ENCODE measurements around the gene ASZ1. TPM values are rescaled to one million over a fixed set of nuclear protein-coding genes. Genes with fewer than 3 reads are reported as not detected.

Gene ASZ1
- total RNA-seq, 5 donors from 2014 or later (not counting 1 experiment from before 2014, with no cell fraction given): not detected

GRCh38 chr7:117408831-117409230 is 18.5 kb downstream of the ASZ1 start:
- ATAC-seq (replicated peaks in 1 of 4): no peak

GRCh38 chr7:117405519-117405918 is 21.8 kb downstream of the ASZ1 start:
- H3K36me3 Mint-ChIP-seq: no peaks in the 10 kb centered on the region
- Histone ChIP-seq H3K27ac (ENCODE audit: low read length) (no peak overlapping the region), H3K4me3 (ENCODE audit: control insufficient read depth in 1 of 2, extremely low read depth in 1 of 2, low read length in 1 of 2) (no peak overlapping the region), H3K4me1 (ENCODE audit: control insufficient read depth in 1 of 2, extremely low read depth in 1 of 2, insufficient read depth in 2 of 2, low read length in 2 of 2) (no peaks in the 10 kb centered on the region), H3K36me3 (ENCODE audit: control insufficient read depth in 2 of 2, extremely low read depth in 1 of 2, insufficient read depth in 1 of 2, low read length in 1 of 2) (no peaks in the 10 kb centered on the region), H3K9me3 (no peaks in the 10 kb centered on the region), H3K27me3 (replicated peaks in 1 of 2; ENCODE audit: control insufficient read depth in 2 of 2, extremely low read depth in 1 of 2, insufficient read depth in 2 of 2, low read length in 1 of 2) (no peaks in the 10 kb centered on the region)
- DNase-seq: no peak
- H3K9me3 Mint-ChIP-seq: peaks cover 0 to 3% (median 0%) of the 10 kb centered on the region in 3 donors
- no peak overlapping the region for H3K27ac Mint-ChIP-seq
- H3K4me1 Mint-ChIP-seq: no peaks in the 10 kb centered on the region
- WGBS (ENCODE audit: insufficient coverage): 86% methylated on average over 2 of the region's 3 CpGs
- no peak for ATAC-seq (replicated peaks in 1 of 4)
- ChIA-PET CTCF (no interaction called here), POLR2A (no interaction called here)
- no peak overlapping the region for H3K4me3 Mint-ChIP-seq
- no peaks in the 10 kb centered on the region for H3K27me3 Mint-ChIP-seq

More at GRCh38 chr7:117408831-117409230, 18.5 kb downstream of the ASZ1 start:
- Mint-ChIP-seq H3K27ac (no peak overlapping the region), H3K27me3 (no peaks in the 10 kb centered on the region), H3K4me1 (no peaks in the 10 kb centered on the region), H3K9me3 (no peaks in the 10 kb centered on the region), H3K4me3 (no peak overlapping the region), H3K36me3 (no peaks in the 10 kb centered on the region)
- no peak for DNase-seq
- H3K4me1 ChIP-seq (ENCODE audit: control insufficient read depth in 1 of 2, extremely low read depth in 1 of 2, insufficient read depth in 2 of 2, low read length in 2 of 2): no peaks in the 10 kb centered on the region
- no peaks in the 10 kb centered on the region for H3K9me3 ChIP-seq
- no peaks in the 10 kb centered on the region for H3K36me3 ChIP-seq (ENCODE audit: control insufficient read depth in 2 of 2, extremely low read depth in 1 of 2, insufficient read depth in 1 of 2, low read length in 1 of 2)
- WGBS (ENCODE audit: insufficient coverage): no CpG with 5 or more reads among the region's 1 CpG
- ChIA-PET POLR2A (no interaction called here), CTCF (no interaction called here)
- no peak overlapping the region for H3K27ac ChIP-seq (ENCODE audit: low read length)
- H3K27me3 ChIP-seq (replicated peaks in 1 of 2; ENCODE audit: control insufficient read depth in 2 of 2, extremely low read depth in 1 of 2, insufficient read depth in 2 of 2, low read length in 1 of 2): no peaks in the 10 kb centered on the region
- H3K4me3 ChIP-seq (ENCODE audit: control insufficient read depth in 1 of 2, extremely low read depth in 1 of 2, low read length in 1 of 2): no peak overlapping the region

GRCh38 chr7:117403737-117404136 is 23.6 kb downstream of the ASZ1 start:
- ChIA-PET POLR2A (no interaction called here), CTCF (no interaction called here)
- H3K4me3 Mint-ChIP-seq: no peak overlapping the region
- no peaks in the 10 kb centered on the region for H3K4me1 Mint-ChIP-seq
- no peaks in the 10 kb centered on the region for H3K4me1 ChIP-seq (ENCODE audit: control insufficient read depth in 1 of 2, extremely low read depth in 1 of 2, insufficient read depth in 2 of 2, low read length in 2 of 2)
- no peak overlapping the region for H3K4me3 ChIP-seq (ENCODE audit: control insufficient read depth in 1 of 2, extremely low read depth in 1 of 2, low read length in 1 of 2)
- no peaks in the 10 kb centered on the region for H3K27me3 ChIP-seq (replicated peaks in 1 of 2; ENCODE audit: control insufficient read depth in 2 of 2, extremely low read depth in 1 of 2, insufficient read depth in 2 of 2, low read length in 1 of 2)
- ATAC-seq (replicated peaks in 1 of 4) (no peak), DNase-seq (no peak)
- H3K27ac ChIP-seq (ENCODE audit: low read length): no peak overlapping the region
- WGBS (ENCODE audit: insufficient coverage): 100% methylated on average over 4 of the region's 8 CpGs
- H3K9me3 Mint-ChIP-seq: peaks cover 0 to 3% (median 0%) of the 10 kb centered on the region in 3 donors
- no peaks in the 10 kb centered on the region for H3K36me3 Mint-ChIP-seq
- no peak overlapping the region for H3K27ac Mint-ChIP-seq
- no peaks in the 10 kb centered on the region for H3K27me3 Mint-ChIP-seq
- H3K9me3 ChIP-seq: no peaks in the 10 kb centered on the region
- H3K36me3 ChIP-seq (ENCODE audit: control insufficient read depth in 2 of 2, extremely low read depth in 1 of 2, insufficient read depth in 1 of 2, low read length in 1 of 2): no peaks in the 10 kb centered on the region

- H3K9me3 ChIP-seq: no peaks in the 10 kb centered on the region
- CTCF ChIA-PET: no interaction called here
- no peak for ATAC-seq (replicated peaks in 1 of 4)
- no peak for DNase-seq
- no peaks in the 10 kb centered on the region for H3K4me1 ChIP-seq (ENCODE audit: control insufficient read depth in 1 of 2, extremely low read depth in 1 of 2, insufficient read depth in 2 of 2, low read length in 2 of 2)
- H3K9me3 Mint-ChIP-seq: peaks cover 0 to 3% (median 0%) of the 10 kb centered on the region in 3 donors
- WGBS (ENCODE audit: insufficient coverage): 100% methylated on average over 1 of the region's 2 CpGs
- H3K4me1 Mint-ChIP-seq: no peaks in the 10 kb centered on the region
- POLR2A ChIA-PET: interaction anchor here in 1 of 2 donors (0.5 kb wide), 1 partner anchor 1059 kb away, joined by 7 read pairs; no protein-coding TSS in a partner anchor
- H3K36me3 Mint-ChIP-seq: no peaks in the 10 kb centered on the region
- H3K27ac ChIP-seq (ENCODE audit: low read length): no peak overlapping the region
- no peaks in the 10 kb centered on the region for H3K27me3 Mint-ChIP-seq
- no peak overlapping the region for H3K4me3 ChIP-seq (ENCODE audit: control insufficient read depth in 1 of 2, extremely low read depth in 1 of 2, low read length in 1 of 2)
- no peak overlapping the region for H3K27ac Mint-ChIP-seq
- H3K36me3 ChIP-seq (ENCODE audit: control insufficient read depth in 2 of 2, extremely low read depth in 1 of 2, insufficient read depth in 1 of 2, low read length in 1 of 2): no peaks in the 10 kb centered on the region
- no peaks in the 10 kb centered on the region for H3K27me3 ChIP-seq (replicated peaks in 1 of 2; ENCODE audit: control insufficient read depth in 2 of 2, extremely low read depth in 1 of 2, insufficient read depth in 2 of 2, low read length in 1 of 2)
- no peak overlapping the region for H3K4me3 Mint-ChIP-seq
Measured at GRCh38 chr7:117402109-117402508, 25.2 kb downstream of the ASZ1 start.

GRCh38 chr7:117401293-117402002 is 25.8 kb downstream of the ASZ1 start:
- Histone ChIP-seq H3K9me3 (no peaks in the 10 kb centered on the region), H3K27ac (ENCODE audit: low read length) (no peak overlapping the region), H3K36me3 (ENCODE audit: control insufficient read depth in 2 of 2, extremely low read depth in 1 of 2, insufficient read depth in 1 of 2, low read length in 1 of 2) (no peaks in the 10 kb centered on the region), H3K4me3 (ENCODE audit: control insufficient read depth in 1 of 2, extremely low read depth in 1 of 2, low read length in 1 of 2) (no peak overlapping the region), H3K4me1 (ENCODE audit: control insufficient read depth in 1 of 2, extremely low read depth in 1 of 2, insufficient read depth in 2 of 2, low read length in 2 of 2) (no peaks in the 10 kb centered on the region), H3K27me3 (replicated peaks in 1 of 2; ENCODE audit: control insufficient read depth in 2 of 2, extremely low read depth in 1 of 2, insufficient read depth in 2 of 2, low read length in 1 of 2) (no peaks in the 10 kb centered on the region)
- ATAC-seq (replicated peaks in 1 of 4) (no peak), DNase-seq (no peak)
- Mint-ChIP-seq H3K4me3 (no peak overlapping the region), H3K9me3 (peaks cover 0 to 3% (median 0%) of the 10 kb centered on the region in 3 donors), H3K27ac (no peak overlapping the region), H3K4me1 (no peaks in the 10 kb centered on the region), H3K27me3 (no peaks in the 10 kb centered on the region), H3K36me3 (no peaks in the 10 kb centered on the region)
- ChIA-PET POLR2A (no interaction called here), CTCF (interaction anchor here in 1 of 2 donors (0.7 kb wide), 1 partner anchor 16 kb away, joined by 4 read pairs; no protein-coding TSS in a partner anchor)
- no CpG with 5 or more reads among the region's 5 CpGs for WGBS (ENCODE audit: insufficient coverage)

GRCh38 chr7:117399820-117400422 is 27.4 kb downstream of the ASZ1 start:
- POLR2A ChIA-PET: no interaction called here
- no peaks in the 10 kb centered on the region for H3K36me3 Mint-ChIP-seq
- no CpG with 5 or more reads among the region's 4 CpGs for WGBS (ENCODE audit: insufficient coverage)
- no peaks in the 10 kb centered on the region for H3K27me3 Mint-ChIP-seq
- DNase-seq (no peak), ATAC-seq (replicated peaks in 1 of 4) (no peak)
- no peak overlapping the region for H3K27ac Mint-ChIP-seq
- no peak overlapping the region for H3K4me3 Mint-ChIP-seq
- peaks cover 0 to 3% (median 0%) of the 10 kb centered on the region in 3 donors for H3K9me3 Mint-ChIP-seq
- H3K27me3 ChIP-seq (replicated peaks in 1 of 2; ENCODE audit: control insufficient read depth in 2 of 2, extremely low read depth in 1 of 2, insufficient read depth in 2 of 2, low read length in 1 of 2): no peaks in the 10 kb centered on the region
- H3K9me3 ChIP-seq: no peaks in the 10 kb centered on the region
- no peaks in the 10 kb centered on the region for H3K4me1 Mint-ChIP-seq
- CTCF ChIA-PET: interaction anchor here in 1 of 2 donors (0.9 kb wide), 1 partner anchor 759 kb away, joined by 3 read pairs; no protein-coding TSS in a partner anchor
- no peak overlapping the region for H3K4me3 ChIP-seq (ENCODE audit: control insufficient read depth in 1 of 2, extremely low read depth in 1 of 2, low read length in 1 of 2)
- no peaks in the 10 kb centered on the region for H3K4me1 ChIP-seq (ENCODE audit: control insufficient read depth in 1 of 2, extremely low read depth in 1 of 2, insufficient read depth in 2 of 2, low read length in 2 of 2)
- H3K36me3 ChIP-seq (ENCODE audit: control insufficient read depth in 2 of 2, extremely low read depth in 1 of 2, insufficient read depth in 1 of 2, low read length in 1 of 2): no peaks in the 10 kb centered on the region
- no peak overlapping the region for H3K27ac ChIP-seq (ENCODE audit: low read length)
